AG10803 (cell line): Measurements from ENCODE around the gene GAB2.

Experiments
- DNase-seq: peaks from one replicate; pipeline ENCODE4 v3.0.0; 2010; ENCODE audit warnings: low read depth
- H3K4me3 ChIP-seq: 2 replicates; pipeline ENCODE4 v1.5.1; 2011; ENCODE audit warnings: mild to moderate bottlenecking, low read length, control low read depth
- CTCF ChIP-seq: conservative IDR thresholded peaks from 2 replicates; pipeline ENCODE4 v1.5.1; 2011; ENCODE audit warnings: mild to moderate bottlenecking, low read length, control low read depth, inconsistent platforms

Gene GAB2

GRCh38 chr11:78337554-78337924 is 80.1 kb downstream of the GAB2 start:
- no peak overlapping the region for H3K4me3 ChIP-seq
- no peak for DNase-seq
- TF ChIP-seq CTCF, result no peak

GRCh38 chr11:78336877-78337553 is 80.6 kb downstream of the GAB2 start:
- no peak for DNase-seq
- no peak for TF ChIP-seq CTCF
- no peak overlapping the region for H3K4me3 ChIP-seq

- DNase-seq, result no peak
Observed at GRCh38 chr11:78334109-78334508, 83.5 kb downstream of the GAB2 start.

GRCh38 chr11:78332872-78333271 is 84.7 kb downstream of the GAB2 start:
- TF ChIP-seq CTCF, result no peak
- no peak for DNase-seq
- no peak overlapping the region for H3K4me3 ChIP-seq

More at GRCh38 chr11:78334109-78334508, 83.5 kb downstream of the GAB2 start:
- TF ChIP-seq CTCF, result no peak
- no peak overlapping the region for H3K4me3 ChIP-seq

- DNase-seq, result peak; percentile 27
- no peak overlapping the region for H3K4me3 ChIP-seq
Observed at GRCh38 chr11:78332174-78332866, 85.3 kb downstream of the GAB2 start.

GRCh38 chr11:78331711-78332110 is 85.9 kb downstream of the GAB2 start:
- TF ChIP-seq CTCF, result no peak
- H3K4me3 ChIP-seq, result no peak overlapping the region
- no peak for DNase-seq

More at GRCh38 chr11:78332174-78332866, 85.3 kb downstream of the GAB2 start:
- no peak for TF ChIP-seq CTCF

- no peak overlapping the region for H3K4me3 ChIP-seq
- DNase-seq, result no peak
- TF ChIP-seq CTCF, result no peak
Observed at GRCh38 chr11:78330361-78330760, 87.3 kb downstream of the GAB2 start.
